ENCODE results near the gene TNF. TPM values are rescaled to one million over a fixed set of nuclear protein-coding genes. Genes with fewer than 3 reads are reported as not detected.

Gene TNF
- polyA plus RNA-seq, 1 of the 3 experiments (the other 2 are of a cell fraction): not detected

DNA sequence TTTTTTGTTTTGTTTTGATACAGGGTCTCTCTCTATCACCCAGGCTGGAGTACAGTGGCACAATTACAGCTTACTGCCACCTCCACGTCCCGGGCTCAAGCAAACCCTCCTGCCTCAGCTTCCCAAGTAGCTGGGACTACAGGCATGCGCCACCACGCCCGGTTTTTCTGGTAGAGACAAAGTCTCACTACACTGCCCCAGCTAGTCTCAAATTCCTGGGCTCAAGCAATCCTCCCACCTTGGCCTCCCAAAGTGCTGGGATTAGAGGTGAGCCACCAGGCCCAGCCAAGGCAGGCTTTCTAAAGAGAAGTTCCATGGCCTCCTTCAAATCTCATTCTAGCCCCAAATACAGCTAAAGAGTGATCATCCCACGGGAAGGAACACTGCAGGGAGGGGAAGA is 41.4 kb upstream of the TNF start:
- H3K9me3 ChIP-seq: no peaks in the 10 kb centered on the region
- TF ChIP-seq NFIC (IDR thresholded peaks at IDR 0.05; ENCODE audit: borderline replicate concordance) (no peak), EP300 (IDR thresholded peaks at IDR 0.05; ENCODE audit: borderline replicate concordance in 1 of 2, low read depth in 1 of 2, low read length in 1 of 2) (no peak), MXI1 (IDR thresholded peaks at IDR 0.05; ENCODE audit: low read depth, low read length) (no peak), FOSL2 (IDR thresholded peaks at IDR 0.05; ENCODE audit: borderline replicate concordance, low read depth) (no peak), GATA2 (CRISPR knock-in tag; IDR thresholded peaks at IDR 0.05) (no peak), FOXM1 (IDR thresholded peaks at IDR 0.05; ENCODE audit: low read depth) (no peak), TAF1 (IDR thresholded peaks at IDR 0.05; ENCODE audit: borderline replicate concordance, low read depth, low read length) (no peak), RXRA (IDR thresholded peaks at IDR 0.05; ENCODE audit: borderline replicate concordance, low read depth) (no peak), JUND (IDR thresholded peaks at IDR 0.05) (no peak), ELF1 (IDR thresholded peaks at IDR 0.05) (no peak), CHD2 (IDR thresholded peaks at IDR 0.05; ENCODE audit: low read length, partially characterized antibody) (no peak), EZH2phosphoT487 (IDR thresholded peaks at IDR 0.05; ENCODE audit: borderline replicate concordance, low read depth) (no peak), FOXJ3 (CRISPR knock-in tag; IDR thresholded peaks at IDR 0.05) (no peak), MEF2A (IDR thresholded peaks at IDR 0.05; ENCODE audit: borderline replicate concordance, low read depth) (no peak), TEAD4 (IDR thresholded peaks at IDR 0.05; ENCODE audit: borderline replicate concordance, insufficient read depth) (no peak), POLR2AphosphoS5 (IDR thresholded peaks at IDR 0.05; ENCODE audit: low read depth, low read length) (no peak)
- TF ChIP-seq, protein P1, sequence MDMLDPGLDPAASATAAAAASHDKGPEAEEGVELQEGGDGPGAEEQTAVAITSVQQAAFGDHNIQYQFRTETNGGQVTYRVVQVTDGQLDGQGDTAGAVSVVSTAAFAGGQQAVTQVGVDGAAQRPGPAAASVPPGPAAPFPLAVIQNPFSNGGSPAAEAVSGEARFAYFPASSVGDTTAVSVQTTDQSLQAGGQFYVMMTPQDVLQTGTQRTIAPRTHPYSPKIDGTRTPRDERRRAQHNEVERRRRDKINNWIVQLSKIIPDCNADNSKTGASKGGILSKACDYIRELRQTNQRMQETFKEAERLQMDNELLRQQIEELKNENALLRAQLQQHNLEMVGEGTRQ (IDR thresholded peaks at IDR 0.05; ENCODE audit: borderline replicate concordance, low read depth, low read length): no peak
- TF ChIP-seq, protein P2, sequence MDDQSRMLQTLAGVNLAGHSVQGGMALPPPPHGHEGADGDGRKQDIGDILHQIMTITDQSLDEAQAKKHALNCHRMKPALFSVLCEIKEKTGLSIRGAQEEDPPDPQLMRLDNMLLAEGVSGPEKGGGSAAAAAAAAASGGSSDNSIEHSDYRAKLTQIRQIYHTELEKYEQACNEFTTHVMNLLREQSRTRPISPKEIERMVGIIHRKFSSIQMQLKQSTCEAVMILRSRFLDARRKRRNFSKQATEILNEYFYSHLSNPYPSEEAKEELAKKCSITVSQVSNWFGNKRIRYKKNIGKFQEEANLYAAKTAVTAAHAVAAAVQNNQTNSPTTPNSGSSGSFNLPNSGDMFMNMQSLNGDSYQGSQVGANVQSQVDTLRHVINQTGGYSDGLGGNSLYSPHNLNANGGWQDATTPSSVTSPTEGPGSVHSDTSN (IDR thresholded peaks at IDR 0.05): no peak
- TF ChIP-seq, protein P3, sequence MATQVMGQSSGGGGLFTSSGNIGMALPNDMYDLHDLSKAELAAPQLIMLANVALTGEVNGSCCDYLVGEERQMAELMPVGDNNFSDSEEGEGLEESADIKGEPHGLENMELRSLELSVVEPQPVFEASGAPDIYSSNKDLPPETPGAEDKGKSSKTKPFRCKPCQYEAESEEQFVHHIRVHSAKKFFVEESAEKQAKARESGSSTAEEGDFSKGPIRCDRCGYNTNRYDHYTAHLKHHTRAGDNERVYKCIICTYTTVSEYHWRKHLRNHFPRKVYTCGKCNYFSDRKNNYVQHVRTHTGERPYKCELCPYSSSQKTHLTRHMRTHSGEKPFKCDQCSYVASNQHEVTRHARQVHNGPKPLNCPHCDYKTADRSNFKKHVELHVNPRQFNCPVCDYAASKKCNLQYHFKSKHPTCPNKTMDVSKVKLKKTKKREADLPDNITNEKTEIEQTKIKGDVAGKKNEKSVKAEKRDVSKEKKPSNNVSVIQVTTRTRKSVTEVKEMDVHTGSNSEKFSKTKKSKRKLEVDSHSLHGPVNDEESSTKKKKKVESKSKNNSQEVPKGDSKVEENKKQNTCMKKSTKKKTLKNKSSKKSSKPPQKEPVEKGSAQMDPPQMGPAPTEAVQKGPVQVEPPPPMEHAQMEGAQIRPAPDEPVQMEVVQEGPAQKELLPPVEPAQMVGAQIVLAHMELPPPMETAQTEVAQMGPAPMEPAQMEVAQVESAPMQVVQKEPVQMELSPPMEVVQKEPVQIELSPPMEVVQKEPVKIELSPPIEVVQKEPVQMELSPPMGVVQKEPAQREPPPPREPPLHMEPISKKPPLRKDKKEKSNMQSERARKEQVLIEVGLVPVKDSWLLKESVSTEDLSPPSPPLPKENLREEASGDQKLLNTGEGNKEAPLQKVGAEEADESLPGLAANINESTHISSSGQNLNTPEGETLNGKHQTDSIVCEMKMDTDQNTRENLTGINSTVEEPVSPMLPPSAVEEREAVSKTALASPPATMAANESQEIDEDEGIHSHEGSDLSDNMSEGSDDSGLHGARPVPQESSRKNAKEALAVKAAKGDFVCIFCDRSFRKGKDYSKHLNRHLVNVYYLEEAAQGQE (IDR thresholded peaks at IDR 0.05; ENCODE audit: low read depth, low read length): no peak
- TF ChIP-seq, protein P4, sequence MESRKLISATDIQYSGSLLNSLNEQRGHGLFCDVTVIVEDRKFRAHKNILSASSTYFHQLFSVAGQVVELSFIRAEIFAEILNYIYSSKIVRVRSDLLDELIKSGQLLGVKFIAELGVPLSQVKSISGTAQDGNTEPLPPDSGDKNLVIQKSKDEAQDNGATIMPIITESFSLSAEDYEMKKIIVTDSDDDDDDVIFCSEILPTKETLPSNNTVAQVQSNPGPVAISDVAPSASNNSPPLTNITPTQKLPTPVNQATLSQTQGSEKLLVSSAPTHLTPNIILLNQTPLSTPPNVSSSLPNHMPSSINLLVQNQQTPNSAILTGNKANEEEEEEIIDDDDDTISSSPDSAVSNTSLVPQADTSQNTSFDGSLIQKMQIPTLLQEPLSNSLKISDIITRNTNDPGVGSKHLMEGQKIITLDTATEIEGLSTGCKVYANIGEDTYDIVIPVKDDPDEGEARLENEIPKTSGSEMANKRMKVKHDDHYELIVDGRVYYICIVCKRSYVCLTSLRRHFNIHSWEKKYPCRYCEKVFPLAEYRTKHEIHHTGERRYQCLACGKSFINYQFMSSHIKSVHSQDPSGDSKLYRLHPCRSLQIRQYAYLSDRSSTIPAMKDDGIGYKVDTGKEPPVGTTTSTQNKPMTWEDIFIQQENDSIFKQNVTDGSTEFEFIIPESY (IDR thresholded peaks at IDR 0.05; ENCODE audit: borderline replicate concordance, low read depth): no peak
- no peak overlapping the region for H3K4me3 ChIP-seq (ENCODE audit: low read depth in 2 of 2, low read length in 1 of 2)
- H3K9me2 ChIP-seq: no peaks in the 10 kb centered on the region
- H4K20me1 ChIP-seq (ENCODE audit: insufficient read depth): peaks cover 77% of the 10 kb centered on the region
- H3F3A ChIP-seq (replicated peaks; ENCODE audit: insufficient read depth): peaks cover 28% of the 10 kb centered on the region
- H3K4me1 ChIP-seq (ENCODE audit: control insufficient read depth in 1 of 2, insufficient read depth in 2 of 2, low read depth in 1 of 2, low read length in 1 of 2): peaks cover 5 to 8% of the 10 kb centered on the region in 2 experiments; a peak in 3 of 4 replicates
- no peaks in the 10 kb centered on the region for H3K27me3 ChIP-seq (ENCODE audit: insufficient read depth)
- peaks cover 82 to 85% of the 10 kb centered on the region in 2 experiments for H3K36me3 ChIP-seq (replicated peaks in 1 of 2; ENCODE audit: control insufficient read depth in 1 of 2, insufficient read depth in 2 of 2, low read length in 1 of 2)
- POLR2A ChIA-PET: interaction anchor here (1.0 kb wide), 1 partner anchor 8 kb away, joined by 3 read pairs; no protein-coding TSS in a partner anchor
- no peak overlapping the region; a peak in 1 of 4 replicates for H3K27ac ChIP-seq (ENCODE audit: low read depth in 2 of 2, low read length in 1 of 2)
- no peak overlapping the region for H3K9ac ChIP-seq
- CTCF ChIA-PET: interaction anchor here (0.9 to 2.5 kb wide), 3 partner anchors 12 to 65 kb away, joined by 3 to 8 read pairs (median 3); partner anchors contain the start of gene ATP6V1G2
- no peak overlapping the region for H2AFZ ChIP-seq (ENCODE audit: low read depth)
- no peak overlapping the region for H3K4me2 ChIP-seq
- peaks cover 49% of the 10 kb centered on the region for H3K79me2 ChIP-seq (ENCODE audit: insufficient read depth)
- WGBS (ENCODE audit: low lambda C conversion rate): 85% methylated on average over 6 of the region's 6 CpGs
- no peak for DNase-seq
